Stimulated activated CD8-positive, alpha-beta memory T cell treated with anti-CD3 and anti-CD28 coated beads, Interleukin-2, amount 100 ng/mL, for 1 hour (primary cell): ENCODE measurements around the gene RND2.

Experiments
- DNase-seq, 2 donors: peaks; one replicate each; pipeline ENCODE4 v3.0.0-alpha.2; 2020; ENCODE audit warnings: low read depth in 2 of 2

The RND2 gene

GRCh38 chr17:43074869-43075268 lies 49.8 kb downstream of the RND2 start:
- DNase-seq: no peak

- no peak for DNase-seq
Observed at GRCh38 chr17:43079641-43080302, 54.7 kb downstream of the RND2 start.
